BLaER1 (cell line): Measurements from ENCODE around the gene CYTH1.
A peak's percentile ranks its signal among the peaks of the same experiment; 100 is the strongest.

Experiments used
- H3K27ac ChIP-seq: shearing (Covaris generic); formaldehyde crosslinking; 2 replicates; pipeline ENCODE4 v1.8.1; 2022
- H3K27me3 ChIP-seq: shearing (Covaris generic); formaldehyde crosslinking; 2 replicates; pipeline ENCODE4 v1.8.1; 2022
- H3K36me3 ChIP-seq: shearing (Covaris generic); formaldehyde crosslinking; 2 replicates; pipeline ENCODE4 v1.8.1; 2022
- H3K4me1 ChIP-seq: shearing (Covaris generic); formaldehyde crosslinking; 2 replicates; pipeline ENCODE4 v1.8.1; 2022
- H3K4me2 ChIP-seq: shearing (Covaris generic); formaldehyde crosslinking; 2 replicates; pipeline ENCODE4 v1.8.1; 2022
- H3K4me3 ChIP-seq: shearing (Covaris generic); formaldehyde crosslinking; 2 replicates; pipeline ENCODE4 v1.8.1; 2022
- H3K9ac ChIP-seq: shearing (Covaris generic); formaldehyde crosslinking; 2 replicates; pipeline ENCODE4 v1.8.1; 2022
- H3K9me3 ChIP-seq: shearing (Covaris generic); formaldehyde crosslinking; 2 replicates; pipeline ENCODE4 v1.8.1; 2022
- H4K20me1 ChIP-seq: shearing (Covaris generic); formaldehyde crosslinking; 2 replicates; pipeline ENCODE4 v1.8.1; 2022
- Cebpa-rat ChIP-seq: shearing (Covaris generic); IDR thresholded peaks from 2 replicates; pipeline ENCODE4 v1.8.1; 2022

CYTH1 gene

GRCh38 chr17:78693346-78694083 lies 88.6 kb downstream of the CYTH1 start:
- no peak for TF ChIP-seq Cebpa-rat

GRCh38 chr17:78692460-78693010 lies 89.5 kb downstream of the CYTH1 start:
- no peaks in the 10 kb centered on the region; the same call in 1 of the 2 replicates for H3K9me3 ChIP-seq
- no peak overlapping the region for H3K27ac ChIP-seq
- peaks cover 98% of the 10 kb centered on the region for H3K36me3 ChIP-seq
- H3K9ac ChIP-seq: no peak overlapping the region
- H3K4me2 ChIP-seq: no peak overlapping the region
- peaks cover 8% of the 10 kb centered on the region for H3K4me1 ChIP-seq
- no peaks in the 10 kb centered on the region for H3K27me3 ChIP-seq
- TF ChIP-seq Cebpa-rat: no peak
- no peaks in the 10 kb centered on the region for H4K20me1 ChIP-seq
- H3K4me3 ChIP-seq: no peak overlapping the region

More at GRCh38 chr17:78693346-78694083, 88.6 kb downstream of the CYTH1 start:
- no peak overlapping the region for H3K9ac ChIP-seq
- no peaks in the 10 kb centered on the region for H3K27me3 ChIP-seq
- H3K4me3 ChIP-seq: no peak overlapping the region
- no peak overlapping the region for H3K4me2 ChIP-seq
- no peaks in the 10 kb centered on the region for H3K9me3 ChIP-seq
- H4K20me1 ChIP-seq: no peaks in the 10 kb centered on the region
- peaks cover 98% of the 10 kb centered on the region for H3K36me3 ChIP-seq
- no peak overlapping the region for H3K27ac ChIP-seq
- peaks cover 17% of the 10 kb centered on the region for H3K4me1 ChIP-seq

- H3K4me3 ChIP-seq: no peak overlapping the region
- peaks cover 17% of the 10 kb centered on the region for H3K9me3 ChIP-seq
- no peak overlapping the region for H3K4me2 ChIP-seq
- no peak overlapping the region for H3K9ac ChIP-seq
- H3K27me3 ChIP-seq: no peaks in the 10 kb centered on the region
- H4K20me1 ChIP-seq: no peaks in the 10 kb centered on the region
- H3K27ac ChIP-seq: no peak overlapping the region
- peaks cover 24% of the 10 kb centered on the region for H3K4me1 ChIP-seq
- peaks cover 82% of the 10 kb centered on the region for H3K36me3 ChIP-seq
- no peak for TF ChIP-seq Cebpa-rat
Measured at GRCh38 chr17:78689029-78689428, 93.0 kb downstream of the CYTH1 start.

GRCh38 chr17:78687944-78688343 lies 94.1 kb downstream of the CYTH1 start:
- Histone ChIP-seq H3K36me3 (peaks cover 71% of the 10 kb centered on the region), H3K4me1 (peaks cover 31% of the 10 kb centered on the region), H3K9ac (no peak overlapping the region), H4K20me1 (no peaks in the 10 kb centered on the region), H3K4me2 (no peak overlapping the region), H3K27ac (no peak overlapping the region), H3K4me3 (no peak overlapping the region), H3K27me3 (no peaks in the 10 kb centered on the region), H3K9me3 (peaks cover 17% of the 10 kb centered on the region)
- no peak for TF ChIP-seq Cebpa-rat

- Histone ChIP-seq H3K27me3 (no peaks in the 10 kb centered on the region), H4K20me1 (no peaks in the 10 kb centered on the region), H3K4me3 (no peak overlapping the region), H3K36me3 (peaks cover 63% of the 10 kb centered on the region), H3K4me1 (peaks cover 31% of the 10 kb centered on the region), H3K4me2 (no peak overlapping the region), H3K9ac (no peak overlapping the region), H3K27ac (no peak overlapping the region), H3K9me3 (peaks cover 17% of the 10 kb centered on the region)
- no peak for TF ChIP-seq Cebpa-rat
Measured at GRCh38 chr17:78687125-78687524, 94.9 kb downstream of the CYTH1 start.

GRCh38 chr17:78684026-78684425 lies 98.0 kb downstream of the CYTH1 start:
- Histone ChIP-seq H3K27ac (no peak overlapping the region), H3K4me2 (peak overlapping the region; percentile 55), H3K9me3 (peaks cover 17% of the 10 kb centered on the region), H3K4me3 (no peak overlapping the region), H3K36me3 (peaks cover 59% of the 10 kb centered on the region), H3K4me1 (peaks cover 31% of the 10 kb centered on the region), H3K27me3 (no peaks in the 10 kb centered on the region), H3K9ac (no peak overlapping the region), H4K20me1 (no peaks in the 10 kb centered on the region)
- no peak for TF ChIP-seq Cebpa-rat

GRCh38 chr17:78683408-78683961 lies 98.6 kb downstream of the CYTH1 start:
- Histone ChIP-seq H3K36me3 (peaks cover 59% of the 10 kb centered on the region), H3K9me3 (peaks cover 17% of the 10 kb centered on the region), H3K4me3 (no peak overlapping the region), H3K27ac (no peak overlapping the region), H3K4me1 (peaks cover 31% of the 10 kb centered on the region), H4K20me1 (no peaks in the 10 kb centered on the region), H3K27me3 (no peaks in the 10 kb centered on the region), H3K9ac (no peak overlapping the region), H3K4me2 (peak overlapping the region; percentile 55)
- no peak for TF ChIP-seq Cebpa-rat

- Histone ChIP-seq H3K27ac (no peak overlapping the region), H3K9me3 (peaks cover 16% of the 10 kb centered on the region), H3K36me3 (peaks cover 59% of the 10 kb centered on the region), H3K4me1 (peaks cover 31% of the 10 kb centered on the region), H3K4me3 (no peak overlapping the region), H3K27me3 (no peaks in the 10 kb centered on the region), H3K9ac (no peak overlapping the region), H4K20me1 (no peaks in the 10 kb centered on the region), H3K4me2 (no peak overlapping the region)
- no peak for TF ChIP-seq Cebpa-rat
Measured at GRCh38 chr17:78682363-78682762, 99.7 kb downstream of the CYTH1 start.

- H3K9me3 ChIP-seq: no peaks in the 10 kb centered on the region
- no peaks in the 10 kb centered on the region for H3K27me3 ChIP-seq
- H3K36me3 ChIP-seq: peaks cover 61% of the 10 kb centered on the region
- no peak overlapping the region for H3K4me3 ChIP-seq
- H4K20me1 ChIP-seq: no peaks in the 10 kb centered on the region
- no peak overlapping the region for H3K4me2 ChIP-seq
- H3K27ac ChIP-seq: no peak overlapping the region
- H3K9ac ChIP-seq: no peak overlapping the region
- peaks cover 21% of the 10 kb centered on the region for H3K4me1 ChIP-seq
- TF ChIP-seq Cebpa-rat: no peak
Measured at GRCh38 chr17:78680436-78680835, 101.6 kb downstream of the CYTH1 start.
